Neutrophil (primary cell): Measurements from ENCODE around the gene SLC9A5.

Experiments used
- H3K27ac ChIP-seq: fragments of 200-600 bp; sonication (generic); 2 replicates; pipeline ENCODE4 v1.5.1; 2016; ENCODE audit warnings: mild to moderate bottlenecking, moderate library complexity
- H3K27me3 ChIP-seq: fragments of 200-600 bp; sonication (generic); 2 replicates; pipeline ENCODE4 v1.6.0; 2016; ENCODE audit warnings: mild to moderate bottlenecking
- H3K36me3 ChIP-seq: fragments of 200-600 bp; sonication (generic); 2 replicates; pipeline ENCODE4 v1.5.1; 2017
- H3K4me1 ChIP-seq, 2 experiments: fragments of 200-600 bp in 1 of 2; sonication (generic) in 1 of 2; 1 replicate in 1 of 2; 2 replicates in 1 of 2; pipeline versions ENCODE4 v1.5.1 to v1.6.1; 2013 to 2016; ENCODE audit warnings: low read depth in 1 of 2, low read length in 1 of 2, mild to moderate bottlenecking in 1 of 2, moderate library complexity in 1 of 2; ENCODE audit not compliant: control insufficient read depth in 1 of 2, insufficient read depth in 1 of 2
- H3K4me3 ChIP-seq, 2 experiments: fragments of 200-600 bp in 1 of 2; sonication (generic) in 1 of 2; 1 replicate in 1 of 2; 2 replicates in 1 of 2; pipeline ENCODE4 v1.5.1; 2013 to 2016; ENCODE audit warnings: low read depth in 1 of 2, low read length in 1 of 2, mild to moderate bottlenecking in 1 of 2, moderate library complexity in 1 of 2
- H3K9me3 ChIP-seq: fragments of 200-600 bp; sonication (generic); 2 replicates; pipeline ENCODE4 v1.5.1; 2016
- CTCF ChIP-seq: fragments of 200-600 bp; sonication (generic); IDR thresholded peaks from 2 replicates; pipeline ENCODE4 v1.5.1; 2016; ENCODE audit warnings: antibody characterized with exemption

Gene SLC9A5

GRCh38 chr16:67301080-67301782, 52.5 kb downstream of the SLC9A5 start:
- H3K4me3 ChIP-seq: no peak overlapping the region
- no peak for TF ChIP-seq CTCF
- H3K9me3 ChIP-seq: no peaks in the 10 kb centered on the region
- H3K27me3 ChIP-seq: no peaks in the 10 kb centered on the region
- H3K36me3 ChIP-seq: no peaks in the 10 kb centered on the region
- H3K4me1 ChIP-seq: no peaks in the 10 kb centered on the region
- no peak overlapping the region for H3K27ac ChIP-seq

- no peak for TF ChIP-seq CTCF
- Histone ChIP-seq H3K27me3 (no peaks in the 10 kb centered on the region), H3K4me3 (no peak overlapping the region), H3K4me1 (no peaks in the 10 kb centered on the region), H3K36me3 (no peaks in the 10 kb centered on the region), H3K9me3 (no peaks in the 10 kb centered on the region), H3K27ac (no peak overlapping the region)
Measured at GRCh38 chr16:67302076-67302475, 53.3 kb downstream of the SLC9A5 start.

GRCh38 chr16:67302970-67303369, 54.2 kb downstream of the SLC9A5 start:
- Histone ChIP-seq H3K27ac (no peak overlapping the region), H3K4me3 (no peak overlapping the region), H3K36me3 (no peaks in the 10 kb centered on the region), H3K9me3 (no peaks in the 10 kb centered on the region), H3K4me1 (no peaks in the 10 kb centered on the region), H3K27me3 (no peaks in the 10 kb centered on the region)
- TF ChIP-seq CTCF: no peak

- Histone ChIP-seq H3K27me3 (no peaks in the 10 kb centered on the region), H3K9me3 (no peaks in the 10 kb centered on the region), H3K4me1 (no peaks in the 10 kb centered on the region), H3K27ac (no peak overlapping the region), H3K36me3 (no peaks in the 10 kb centered on the region), H3K4me3 (no peak overlapping the region)
- TF ChIP-seq CTCF: no peak
Measured at GRCh38 chr16:67304020-67304419, 55.2 kb downstream of the SLC9A5 start.

GRCh38 chr16:67305216-67306071, 56.7 kb downstream of the SLC9A5 start:
- TF ChIP-seq CTCF: no peak
- Histone ChIP-seq H3K4me3 (no peak overlapping the region), H3K4me1 (no peaks in the 10 kb centered on the region), H3K27ac (no peak overlapping the region), H3K9me3 (no peaks in the 10 kb centered on the region), H3K27me3 (no peaks in the 10 kb centered on the region), H3K36me3 (no peaks in the 10 kb centered on the region)
